ENCODE measurements around the gene HOGA1.

DNA sequence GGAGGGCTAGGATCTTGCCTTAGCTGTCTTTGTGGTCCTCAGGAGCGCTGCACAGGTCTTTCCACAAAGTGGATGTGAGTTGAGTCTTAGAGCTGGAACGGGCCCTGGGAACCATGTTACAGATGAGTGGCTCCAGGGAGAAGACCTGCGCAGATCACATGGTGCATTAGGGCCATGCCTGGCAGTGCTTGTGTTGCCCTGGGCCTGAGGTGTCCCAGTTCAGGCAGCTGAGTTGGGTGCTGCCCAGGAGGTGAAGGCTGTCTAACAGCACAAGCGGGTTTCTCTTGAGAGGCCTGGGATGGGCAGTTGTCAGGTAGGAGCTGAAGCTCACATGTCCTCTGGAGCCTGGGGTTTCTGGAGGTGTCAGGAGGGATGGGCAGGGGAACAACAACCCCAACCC is 45.4 kb upstream of the HOGA1 start:
- TF ChIP-seq CTCF (IDR thresholded peaks at IDR 0.05) (no peak), POLR2A (IDR thresholded peaks at IDR 0.05) (no peak)

Measured in adrenal gland (tissue), 5 donors.